Measurements from ENCODE around the gene DMRTA2. TPM values are rescaled to one million over a fixed set of nuclear protein-coding genes. Genes with fewer than 3 reads are reported as not detected.

The DMRTA2 gene
- polyA plus RNA-seq, 1 experiment, result not detected

DNA sequence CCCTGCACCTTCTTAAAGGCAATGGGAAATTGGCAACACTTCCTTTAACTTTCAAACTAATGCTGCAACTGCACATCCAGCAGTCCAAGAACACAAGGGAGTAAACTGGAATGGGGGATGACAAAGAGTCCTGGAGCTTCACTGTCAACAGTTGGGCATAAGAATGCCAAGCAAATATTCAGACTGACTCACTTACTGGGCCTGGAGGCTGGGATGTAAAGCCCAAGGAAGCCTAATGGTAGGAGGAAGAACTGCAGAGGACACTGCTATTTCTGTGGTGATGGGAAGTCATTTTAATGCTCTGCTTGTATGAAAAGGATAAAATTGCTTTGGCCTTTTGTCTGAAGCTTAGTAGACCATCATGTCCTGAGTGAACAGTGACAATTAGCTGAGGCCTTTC is 15.7 kb upstream of the DMRTA2 start:
- Histone ChIP-seq H3K4me3 (ENCODE audit: low read depth, low read length) (no peak overlapping the region), H3K9me3 (ENCODE audit: control insufficient read depth, insufficient read depth, low read length) (no peaks in the 10 kb centered on the region), H3K27me3 (ENCODE audit: control insufficient read depth, insufficient read depth, low read length) (no peaks in the 10 kb centered on the region), H3K27ac (ENCODE audit: low read depth, low read length) (no peak overlapping the region)
- TF ChIP-seq, protein P1, sequence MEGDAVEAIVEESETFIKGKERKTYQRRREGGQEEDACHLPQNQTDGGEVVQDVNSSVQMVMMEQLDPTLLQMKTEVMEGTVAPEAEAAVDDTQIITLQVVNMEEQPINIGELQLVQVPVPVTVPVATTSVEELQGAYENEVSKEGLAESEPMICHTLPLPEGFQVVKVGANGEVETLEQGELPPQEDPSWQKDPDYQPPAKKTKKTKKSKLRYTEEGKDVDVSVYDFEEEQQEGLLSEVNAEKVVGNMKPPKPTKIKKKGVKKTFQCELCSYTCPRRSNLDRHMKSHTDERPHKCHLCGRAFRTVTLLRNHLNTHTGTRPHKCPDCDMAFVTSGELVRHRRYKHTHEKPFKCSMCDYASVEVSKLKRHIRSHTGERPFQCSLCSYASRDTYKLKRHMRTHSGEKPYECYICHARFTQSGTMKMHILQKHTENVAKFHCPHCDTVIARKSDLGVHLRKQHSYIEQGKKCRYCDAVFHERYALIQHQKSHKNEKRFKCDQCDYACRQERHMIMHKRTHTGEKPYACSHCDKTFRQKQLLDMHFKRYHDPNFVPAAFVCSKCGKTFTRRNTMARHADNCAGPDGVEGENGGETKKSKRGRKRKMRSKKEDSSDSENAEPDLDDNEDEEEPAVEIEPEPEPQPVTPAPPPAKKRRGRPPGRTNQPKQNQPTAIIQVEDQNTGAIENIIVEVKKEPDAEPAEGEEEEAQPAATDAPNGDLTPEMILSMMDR (IDR thresholded peaks at IDR 0.05; ENCODE audit: low read depth, low read length), result 0 out of 2 replicates have a peak, but pooled peaks have one; percentile 14
- no peak for DNase-seq (ENCODE audit: low read depth, low spot score)
- CTCF ChIA-PET, result no interaction called here
- POLR2A ChIA-PET, result no interaction called here

DNA sequence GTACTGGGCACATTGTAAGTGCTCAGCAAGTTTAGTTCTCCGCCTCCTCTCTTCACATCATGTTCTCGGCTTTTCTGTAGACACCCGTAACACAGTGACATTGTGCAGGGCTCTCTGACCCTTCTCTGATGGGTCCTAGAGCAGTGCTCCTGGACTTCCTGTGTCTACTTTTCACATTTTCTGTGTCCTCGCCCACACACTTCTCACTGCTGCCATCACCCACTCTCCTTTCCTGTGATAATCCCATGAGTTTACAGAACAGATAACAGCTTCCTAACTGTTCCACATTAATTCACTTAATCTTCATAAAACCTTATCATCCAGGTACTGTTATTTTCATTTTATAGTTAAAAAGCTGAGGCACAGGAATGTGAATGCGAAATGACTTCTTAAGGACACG is 13.2 kb upstream of the DMRTA2 start:
- POLR2A ChIA-PET, result no interaction called here
- Histone ChIP-seq H3K27ac (ENCODE audit: low read depth, low read length) (no peak overlapping the region), H3K4me3 (ENCODE audit: low read depth, low read length) (no peak overlapping the region), H3K9me3 (ENCODE audit: control insufficient read depth, insufficient read depth, low read length) (no peaks in the 10 kb centered on the region), H3K27me3 (ENCODE audit: control insufficient read depth, insufficient read depth, low read length) (peaks cover 12% of the 10 kb centered on the region)
- DNase-seq (ENCODE audit: low read depth, low spot score), result no peak
- CTCF ChIA-PET, result interaction anchor here (0.7 kb wide), 1 partner anchor 269 kb away, joined by 8 read pairs; no protein-coding TSS in a partner anchor
- TF ChIP-seq, protein P1 (IDR thresholded peaks at IDR 0.05; ENCODE audit: low read depth, low read length), result no peak

DNA sequence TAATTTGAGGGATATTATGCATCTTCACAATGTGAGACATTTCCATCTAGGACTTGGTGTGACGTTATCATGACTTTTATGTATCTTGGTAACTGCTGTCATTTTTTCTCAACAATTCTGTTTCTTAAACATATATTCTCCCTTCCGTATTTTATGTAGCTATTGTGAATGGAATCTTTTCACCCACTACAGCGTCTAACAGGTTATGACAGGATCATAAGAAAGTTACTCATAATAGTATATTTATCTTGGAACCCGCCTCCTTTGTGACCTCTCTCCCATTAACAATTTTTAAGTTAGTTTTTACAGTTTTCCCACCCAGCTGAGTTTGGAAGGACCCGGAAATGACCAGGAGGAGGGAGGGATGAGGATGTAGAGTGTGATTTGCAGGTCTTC is 6.8 kb upstream of the DMRTA2 start:
- CTCF ChIA-PET, result interaction anchor here (0.7 to 1.5 kb wide), 2 partner anchors 175 to 274 kb away, joined by 3 to 7 read pairs; no protein-coding TSS in a partner anchor
- Histone ChIP-seq H3K27me3 (ENCODE audit: control insufficient read depth, insufficient read depth, low read length) (peaks cover 75% of the 10 kb centered on the region), H3K4me3 (ENCODE audit: low read depth, low read length) (no peak overlapping the region), H3K9me3 (ENCODE audit: control insufficient read depth, insufficient read depth, low read length) (peaks cover 7% of the 10 kb centered on the region; the same call in 1 of the 2 replicates), H3K27ac (ENCODE audit: low read depth, low read length) (no peak overlapping the region)
- POLR2A ChIA-PET, result no interaction called here
- TF ChIP-seq, protein P1 (IDR thresholded peaks at IDR 0.05; ENCODE audit: low read depth, low read length), result no peak
- no peak for DNase-seq (ENCODE audit: low read depth, low spot score)

DNA sequence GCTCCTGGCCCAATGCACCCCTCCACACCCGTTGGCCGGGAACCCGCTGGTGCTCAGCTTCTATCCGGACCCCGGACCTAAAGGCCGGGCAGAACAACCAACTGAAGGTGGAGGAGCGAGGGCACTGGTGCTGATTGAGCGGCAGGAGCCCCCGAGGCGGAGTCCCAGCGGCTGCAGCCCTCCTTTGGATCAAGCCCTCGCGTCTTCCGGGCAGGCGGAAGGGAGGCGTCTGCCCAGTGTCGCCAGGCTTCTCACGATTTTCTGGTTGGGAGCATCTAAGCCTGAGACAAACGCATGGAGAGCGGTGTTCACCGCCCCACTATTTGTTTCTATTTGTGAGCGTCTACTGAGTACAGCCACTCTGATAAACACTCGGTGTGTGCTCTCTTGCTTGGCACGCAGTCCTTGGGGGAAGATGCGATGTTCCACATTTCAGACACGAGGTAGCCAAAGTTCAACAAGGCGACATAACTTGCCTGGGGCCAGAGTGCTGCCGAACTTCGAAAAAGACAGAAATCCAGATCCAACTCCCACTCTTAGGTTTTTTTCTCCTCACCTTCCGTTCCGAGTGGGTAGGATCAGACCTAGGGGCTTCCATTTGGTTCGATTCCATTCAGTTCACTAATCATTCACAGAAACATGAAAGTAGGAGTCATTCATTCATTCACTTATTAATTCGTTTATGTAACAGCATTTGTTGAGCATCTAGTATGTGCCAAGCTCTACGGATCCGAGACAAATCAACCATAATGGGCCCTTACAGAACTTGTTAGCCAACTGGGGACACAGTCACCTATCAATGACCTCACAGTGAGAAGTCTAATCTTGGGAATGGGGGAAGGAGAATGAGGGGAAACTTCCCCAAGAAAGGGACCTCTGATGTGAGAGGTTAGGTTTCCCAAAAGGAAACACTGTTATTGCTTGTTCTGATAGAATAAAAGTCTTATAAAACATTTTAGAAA is 4.9 kb upstream of the DMRTA2 start:
- CTCF ChIA-PET, result interaction anchor here (1.1 kb wide), 1 partner anchor 763 kb away, joined by 4 read pairs; no protein-coding TSS in a partner anchor
- TF ChIP-seq, protein P1 (IDR thresholded peaks at IDR 0.05; ENCODE audit: low read depth, low read length), result no peak
- Histone ChIP-seq H3K9me3 (ENCODE audit: control insufficient read depth, insufficient read depth, low read length) (peaks cover 14% of the 10 kb centered on the region; the same call in 1 of the 2 replicates), H3K27me3 (ENCODE audit: control insufficient read depth, insufficient read depth, low read length) (peaks cover 93% of the 10 kb centered on the region), H3K4me3 (ENCODE audit: low read depth, low read length) (no peak overlapping the region), H3K27ac (ENCODE audit: low read depth, low read length) (no peak overlapping the region)
- DNase-seq (ENCODE audit: low read depth, low spot score), result no peak
- POLR2A ChIA-PET, result no interaction called here
